Mammary microvascular endothelial cell (primary cell): Measurements from ENCODE around the gene SUPT3H. TPM values are rescaled to one million over a fixed set of nuclear protein-coding genes. Genes with fewer than 3 reads are reported as not detected.

Experiments
- total RNA-seq: library from RNA; depleted of rRNA; stranded (reverse); fragments of >200 nt; gene quantifications from 2 replicates; pipeline ENCODE4 v1.2.3, GENCODE V29; 2015

Gene SUPT3H
- 3.5 and 4.0 TPM in 2 replicates for total RNA-seq

GRCh38 chr6:45377554-45378333 is at the start of gene SUPT3H:
Gene SUPT3H (minus strand): TSS chr6:45377934.

GRCh38 chr6:45327956-45328522 is 49.7 kb downstream of the SUPT3H start, which contains the start of gene RUNX2:
Gene RUNX2 (plus strand): TSS chr6:45328330. CDS start chr6:45328727, 397 bp downstream.

Other genes starting within 250 kb of the SUPT3H start
- gene RUNX2, start 49.6 kb downstream of the SUPT3H start, total RNA-seq, result 0.69 TPM in 1 of 2 replicates, not detected in the other